GM18858 (cell line): ENCODE measurements around the gene STK32C.

Source experiments
- ATAC-seq: cut with Tn5 transposase; IDR thresholded peaks from one replicate; pipeline ENCODE4 v1.9.1; 2021; ENCODE audit not compliant: unreplicated experiment

STK32C gene

GRCh38 chr10:132202070-132202970 lies 105.4 kb downstream of the STK32C start:
- no peak for ATAC-seq

DNA sequence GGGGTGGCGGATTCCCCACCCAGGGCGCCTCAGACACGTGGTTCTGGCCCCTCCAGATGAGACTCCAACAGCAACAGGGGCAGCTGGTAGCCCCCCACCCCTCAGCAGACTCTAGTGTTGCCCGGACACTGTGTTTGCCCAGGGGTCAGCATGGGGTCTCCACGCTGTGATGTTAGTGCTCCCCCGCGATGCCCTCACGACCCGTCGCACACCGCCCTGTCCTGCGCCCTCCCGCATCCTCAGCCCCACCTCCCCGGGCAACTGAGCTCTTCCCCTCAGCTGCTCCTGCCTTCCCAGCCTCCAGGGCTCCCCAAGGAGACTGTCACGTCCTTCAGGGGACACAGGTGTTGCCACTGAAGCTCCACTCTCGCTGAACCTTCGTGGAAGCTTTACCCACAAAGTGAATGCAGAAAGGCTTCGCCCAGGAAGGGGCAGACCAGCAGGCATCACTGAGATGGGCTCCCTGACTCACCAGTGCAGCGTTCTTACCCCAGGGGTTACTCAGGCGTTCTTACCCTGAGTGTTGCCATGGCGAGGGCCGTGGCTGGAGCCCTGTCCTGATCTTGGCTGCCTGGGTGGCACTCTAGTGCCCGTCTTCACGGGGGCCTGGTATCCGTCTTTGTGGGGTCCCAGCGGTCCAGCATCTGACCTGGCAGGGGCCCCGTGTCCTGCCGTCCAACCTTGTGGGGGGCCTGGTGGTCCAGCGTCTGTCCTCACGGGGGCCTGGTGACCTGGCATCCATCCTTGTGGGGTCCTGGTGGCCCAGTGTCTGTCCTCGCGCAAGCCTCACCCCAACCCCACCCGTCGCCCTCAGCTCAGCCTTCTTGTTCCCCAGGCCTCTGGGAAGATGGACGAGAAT lies 106.4 kb downstream of the STK32C start:
- ATAC-seq = no peak

DNA sequence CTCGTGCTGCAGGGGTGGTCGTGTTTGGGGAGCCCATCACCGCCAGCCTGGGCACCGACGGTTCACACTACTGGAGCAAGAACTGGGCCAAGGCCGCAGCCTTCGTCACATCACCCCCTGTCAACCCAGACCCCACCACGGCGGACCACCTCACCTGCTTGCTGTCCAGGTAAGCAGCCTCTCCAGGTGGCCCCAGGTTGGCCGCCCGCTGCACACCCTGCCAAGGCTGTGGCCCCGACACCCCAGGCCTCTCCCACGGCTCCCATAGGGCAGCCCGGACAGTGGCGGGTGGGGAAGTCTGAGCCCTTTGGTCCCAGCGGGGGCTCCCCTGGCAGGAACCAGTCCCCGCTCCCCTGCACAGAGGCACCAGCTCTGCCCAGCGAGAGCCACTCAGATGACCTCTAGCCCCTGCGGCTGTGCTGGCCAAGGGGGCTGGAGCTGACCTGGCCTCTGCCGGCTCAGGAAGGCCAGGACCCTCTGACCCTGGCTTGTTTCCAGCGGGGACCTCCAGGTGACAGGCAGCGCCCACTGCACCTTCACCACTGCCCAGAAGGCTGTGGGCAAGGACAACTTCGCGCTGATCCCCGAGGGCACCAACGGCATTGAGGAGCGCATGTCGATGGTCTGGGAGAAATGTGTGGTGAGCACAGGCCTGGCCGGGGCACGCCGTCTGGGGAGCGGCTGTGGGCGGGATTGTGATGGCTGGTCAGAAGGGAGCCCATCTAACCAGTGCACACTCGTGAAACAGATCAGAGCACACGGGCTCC lies 107.2 kb downstream of the STK32C start:
- no peak for ATAC-seq

GRCh38 chr10:132199854-132200311 lies 107.9 kb downstream of the STK32C start:
- ATAC-seq = no peak

DNA sequence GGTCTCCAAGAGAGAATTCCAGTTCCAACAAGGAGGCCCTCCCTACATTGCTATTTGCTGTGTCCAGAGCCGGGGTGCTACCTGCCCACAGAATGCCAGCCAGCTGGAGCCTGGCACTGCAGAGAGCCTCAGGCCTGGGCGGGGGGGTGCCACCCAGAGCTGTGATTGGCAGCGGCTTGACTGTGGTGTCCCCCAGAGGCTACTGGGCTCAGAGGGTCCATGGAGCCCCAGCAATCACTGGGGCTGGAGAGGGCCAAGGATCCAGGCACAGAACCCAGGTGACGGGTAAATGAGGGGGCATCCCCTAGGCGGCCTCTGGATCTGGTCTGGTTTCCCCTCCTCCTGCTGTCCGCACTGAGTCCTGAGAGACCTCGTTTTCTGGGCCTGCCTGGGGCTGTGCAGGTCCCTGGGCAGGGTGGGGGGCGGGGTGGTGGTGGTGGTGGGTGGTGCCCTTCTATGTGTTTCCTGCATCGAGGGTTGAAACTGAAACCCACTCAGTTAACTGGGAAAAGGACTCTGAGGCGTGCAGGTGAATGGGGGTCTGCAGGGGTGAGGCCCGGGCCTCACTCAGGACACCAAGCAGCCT lies 108.4 kb downstream of the STK32C start:
- ATAC-seq = no peak

DNA sequence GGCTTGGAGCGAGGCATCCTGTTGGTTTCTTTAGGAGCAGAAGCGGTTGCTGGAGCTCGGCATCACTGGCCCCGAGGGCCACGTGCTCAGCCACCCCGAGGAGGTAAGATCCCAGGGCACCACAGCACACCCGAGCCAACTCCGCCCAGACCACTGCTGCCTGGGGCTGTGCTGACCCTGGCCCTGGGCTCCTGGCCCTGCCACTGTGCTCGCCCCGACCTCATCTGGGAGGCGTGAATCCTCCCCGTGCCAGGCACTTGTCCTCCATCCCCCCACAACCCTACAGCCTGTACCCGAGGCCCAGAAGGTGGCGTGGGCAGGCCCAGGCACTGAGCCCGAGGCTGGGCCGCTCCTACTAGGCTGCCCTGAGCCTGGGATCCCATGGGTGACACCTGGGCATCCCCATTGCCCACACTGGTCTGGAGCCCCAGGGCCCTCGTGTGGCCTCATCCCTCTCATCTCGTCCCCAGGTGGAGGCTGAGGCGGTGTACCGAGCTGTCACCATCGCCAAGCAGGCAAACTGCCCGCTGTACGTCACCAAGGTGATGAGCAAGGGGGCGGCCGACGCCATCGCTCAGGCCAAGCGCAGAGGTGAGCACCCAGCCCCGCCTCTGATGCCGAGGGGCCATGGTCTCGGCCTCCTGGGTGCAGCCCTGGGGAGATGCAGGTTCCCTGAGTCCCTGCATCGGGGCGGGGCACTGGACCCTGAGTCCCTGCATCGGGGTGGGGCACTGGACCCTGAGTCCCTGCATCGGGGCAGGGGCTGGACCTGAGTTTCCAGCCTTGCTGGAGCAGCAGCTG lies 109.2 kb downstream of the STK32C start:
- ATAC-seq = no peak

GRCh38 chr10:132198068-132198370 lies 109.7 kb downstream of the STK32C start:
- ATAC-seq = no peak

DNA sequence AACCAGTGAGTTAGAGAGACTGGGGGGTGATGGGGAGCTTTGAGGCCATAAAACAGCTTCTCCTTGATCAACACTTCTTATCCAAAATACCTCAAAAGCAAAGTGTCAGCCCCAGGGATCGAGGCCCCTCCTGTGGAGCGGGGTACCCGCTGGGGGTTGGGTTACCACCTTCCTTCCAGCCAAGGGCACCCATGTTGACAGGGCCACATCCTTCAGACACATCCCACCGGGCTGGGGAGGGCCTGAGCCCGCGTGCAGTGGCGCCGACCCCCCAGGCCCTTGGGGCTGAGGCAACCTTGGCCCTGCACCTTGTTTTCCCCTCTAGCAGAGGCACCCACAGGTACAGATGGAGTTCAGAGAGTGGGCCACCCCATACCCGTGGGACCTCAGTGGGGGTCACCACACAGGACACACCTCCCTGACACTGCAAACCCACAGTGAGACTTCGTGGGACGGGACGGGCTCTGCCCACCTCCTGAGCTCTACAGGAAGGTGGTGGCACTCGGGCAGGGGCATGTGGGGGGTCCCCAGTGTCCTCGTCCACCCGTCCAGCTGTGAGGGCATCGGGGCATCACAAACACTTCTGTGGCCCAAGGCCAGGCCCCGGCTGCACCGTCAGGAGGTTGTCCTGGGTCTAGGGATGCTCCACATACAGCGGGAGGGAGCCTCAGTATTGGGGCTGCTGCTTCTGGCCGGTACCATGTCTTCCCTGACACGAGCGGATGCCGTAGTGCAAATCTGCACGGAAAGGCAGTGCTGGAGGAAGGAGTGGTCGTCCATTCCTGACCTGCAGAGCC lies 110.3 kb downstream of the STK32C start:
- ATAC-seq = no peak

DNA sequence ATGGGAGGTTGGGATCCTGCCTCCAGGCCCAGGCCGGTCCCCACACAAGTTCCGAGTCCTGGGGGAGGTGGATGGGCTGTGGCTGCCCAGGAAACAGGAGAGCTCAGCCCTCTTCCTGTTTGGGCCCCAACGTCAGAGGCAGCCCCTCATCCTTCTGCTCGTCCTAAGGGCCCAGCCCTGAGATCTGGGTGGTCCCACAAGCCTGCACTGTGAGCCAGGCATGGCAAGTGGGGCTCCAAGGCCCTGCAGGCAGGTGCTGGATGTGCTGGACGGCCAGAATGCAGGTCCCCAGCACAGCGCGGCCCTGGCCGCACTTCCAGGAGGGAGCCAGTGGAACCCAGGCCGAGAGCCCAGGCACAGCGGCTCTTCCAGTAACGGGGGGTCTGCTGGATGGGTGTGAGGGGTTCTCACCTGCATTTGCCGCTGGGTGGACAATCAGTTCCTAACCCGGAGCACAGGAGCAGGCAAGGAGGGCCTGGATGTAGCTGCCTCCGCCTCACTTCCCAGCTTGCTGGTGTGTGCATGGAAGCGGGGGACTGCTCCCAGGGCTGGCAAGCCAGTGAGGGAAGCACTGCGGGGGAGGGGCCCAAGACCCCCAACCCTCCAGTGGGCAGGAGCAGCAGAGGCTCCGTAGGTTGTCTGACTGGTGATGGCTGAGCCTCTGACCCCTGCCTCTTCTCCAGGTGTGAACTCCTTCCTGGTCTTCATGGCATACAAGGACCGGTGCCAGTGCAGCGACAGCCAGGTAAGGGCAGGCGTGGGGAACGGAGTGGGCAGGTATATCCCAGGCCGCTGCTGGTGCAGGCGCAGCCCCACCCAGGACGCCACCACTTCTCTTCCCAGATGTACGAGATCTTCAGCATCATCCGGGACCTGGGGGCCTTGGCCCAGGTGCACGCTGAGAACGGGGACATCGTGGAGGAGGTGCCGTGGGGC lies 111.3 kb downstream of the STK32C start:
- no peak for ATAC-seq

- ATAC-seq = no peak
Observed at GRCh38 chr10:132195366-132196075, 112.2 kb downstream of the STK32C start.

GRCh38 chr10:132194726-132195125 lies 113.0 kb downstream of the STK32C start:
- ATAC-seq = no peak

DNA sequence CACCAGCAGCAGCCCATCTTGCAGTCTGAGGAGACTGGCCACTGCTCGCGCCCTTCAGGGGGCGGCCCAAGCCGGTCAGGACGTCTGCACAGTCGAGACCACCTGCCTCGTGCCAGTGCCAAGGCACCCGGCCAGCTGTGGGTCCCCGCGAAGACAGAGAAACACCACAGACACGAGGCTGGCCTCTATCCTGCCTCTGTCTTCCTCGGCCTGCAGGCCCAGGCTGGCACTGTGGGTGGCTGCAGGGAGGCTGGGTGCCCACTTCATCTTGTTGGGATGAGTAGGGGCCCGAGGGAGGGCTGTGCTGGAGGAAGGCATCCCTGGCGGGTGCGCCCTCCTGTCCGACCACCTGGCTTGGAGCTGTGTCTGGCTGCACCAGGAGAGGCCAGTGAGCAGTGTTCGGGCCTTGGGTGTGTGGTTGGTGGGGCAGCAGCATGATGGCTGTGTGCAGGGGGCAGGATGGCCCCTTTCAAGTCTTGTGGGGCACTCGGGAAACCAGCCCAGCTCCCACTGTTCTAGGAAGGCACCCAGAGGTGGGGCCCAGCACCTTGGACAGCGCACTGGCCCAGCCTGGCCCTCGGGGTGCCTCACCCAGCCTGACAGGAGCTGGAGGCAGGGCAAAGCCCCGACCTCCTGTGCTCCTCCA lies 113.7 kb downstream of the STK32C start:
- no peak for ATAC-seq

DNA sequence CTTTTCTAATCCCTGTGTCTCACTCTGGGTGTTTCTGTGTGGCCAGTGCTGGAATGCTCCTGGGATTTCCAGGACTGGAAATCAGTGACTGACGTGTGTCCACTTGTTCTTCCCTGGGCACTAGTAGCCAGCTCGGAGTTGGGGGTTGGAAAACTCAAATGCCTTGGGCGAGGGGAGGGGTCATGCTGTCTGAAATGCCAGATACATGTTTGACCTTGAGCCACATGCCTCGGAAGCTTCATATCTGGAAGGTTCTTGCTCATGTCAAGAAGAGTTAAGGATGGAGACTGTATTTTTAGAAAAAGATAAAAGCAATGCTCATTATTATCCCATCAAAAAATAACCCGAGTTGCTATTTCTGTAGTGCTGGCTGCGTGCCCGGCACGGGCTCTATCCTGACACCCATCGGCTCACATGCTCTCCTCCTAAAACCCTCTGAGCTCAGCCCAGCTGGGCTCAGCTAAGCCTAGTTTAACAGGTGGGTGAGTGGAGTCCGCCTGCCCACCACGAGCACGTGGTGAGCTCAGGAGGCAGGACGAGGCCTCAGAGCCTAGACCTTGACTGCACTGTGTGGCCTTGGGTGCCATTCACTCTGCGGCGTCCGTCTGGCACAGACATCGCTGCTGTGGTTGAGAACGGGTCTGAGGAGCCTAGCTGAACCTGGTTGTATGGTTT lies 114.6 kb downstream of the STK32C start:
- no peak for ATAC-seq

GRCh38 chr10:132192076-132192975 lies 115.4 kb downstream of the STK32C start:
- ATAC-seq = no peak

- ATAC-seq = no peak
Observed at GRCh38 chr10:132189810-132190422, 117.8 kb downstream of the STK32C start.
